K562 (cell line): ENCODE data around the gene FST. TPM values are rescaled to one million over a fixed set of nuclear protein-coding genes. Genes with fewer than 3 reads are reported as not detected.

Source experiments
- ATAC-seq: fragments of 200-7000 bp; cut with Tn5 transposase; 3 replicates; pipeline ENCODE4 v1.9.1; 2020; ENCODE audit warnings: moderate library complexity
- BruUV-seq: library from RNA; stranded (reverse); fragments of 400-500 nt; replicated peaks from 2 replicates; lab custom pipeline; 2021; lab: Mats Ljungman, UMichigan
- CTCF ChIA-PET: fragments of 300-600 bp; formaldehyde crosslinking; extraction: SDS; loops from one replicate; lab custom pipeline; 2021; ENCODE audit warnings: low intra/inter-chr PET ratio; lab: Yijun Ruan, JAX
- POLR2A ChIA-PET: fragments of 300-600, 350-650 bp; sonication (Branson Sonifier 250); formaldehyde crosslinking; extraction: SDS; loops from one replicate; lab custom pipeline; 2021; ENCODE audit warnings: antibody characterized with exemption, inconsistent platforms; lab: Yijun Ruan, JAX
- DNase-seq, 4 experiments: peaks; one replicate each; pipeline versions ENCODE4 v3.0.0 to v3.0.0-alpha.2; 2011 to 2018; ENCODE audit warnings: low spot score in 3 of 4, mixed read lengths in 3 of 4; ENCODE audit errors: extremely low read depth in 1 of 4
- FAIRE-seq: peaks from 2 replicates; lab custom pipeline; 2011; peaks lifted over from hg19 to GRCh38; lab: Jason Lieb, UNC
- H2AFZ ChIP-seq: 2 replicates; pipeline ENCODE4 v1.6.0; 2011; ENCODE audit warnings: low read depth, low read length, control low read depth, inconsistent platforms
- H3K27ac ChIP-seq: fragments of 200-600 bp; 3 replicates; pipeline ENCODE4 v1.8.0; 2011; ENCODE audit warnings: low read depth, mild to moderate bottlenecking, control low read depth, inconsistent platforms, low read length, moderate library complexity, mixed read lengths; ENCODE audit errors: extremely low read depth
- H3K27me3 ChIP-seq, 2 experiments: fragments of 300-600 bp in 1 of 2; 2 replicates in 1 of 2; 3 replicates in 1 of 2; pipeline versions ENCODE4 v1.6.0 to v1.8.0; 2011; ENCODE audit warnings: inconsistent platforms in 2 of 2, low read length in 2 of 2, mild to moderate bottlenecking in 1 of 2, mixed read lengths in 1 of 2, moderate library complexity in 1 of 2; ENCODE audit not compliant: control insufficient read depth in 2 of 2, insufficient read depth in 2 of 2
- H3K36me3 ChIP-seq: fragments of 300-600 bp; 3 replicates; pipeline ENCODE4 v1.8.0; 2011; ENCODE audit warnings: mild to moderate bottlenecking, low read length, inconsistent platforms; ENCODE audit not compliant: control insufficient read depth, insufficient read depth
- H3K4me1 ChIP-seq, 2 experiments: fragments of 200-600 bp in 1 of 2; replicated peaks in 1 of 2; 2 replicates in 1 of 2; 3 replicates in 1 of 2; pipeline versions ENCODE4 v1.5.1 to v1.8.0; 2011; ENCODE audit warnings: inconsistent platforms in 2 of 2, low read length in 2 of 2, mild to moderate bottlenecking in 1 of 2, mixed read lengths in 1 of 2, moderate library complexity in 1 of 2; ENCODE audit not compliant: control insufficient read depth in 2 of 2, insufficient read depth in 2 of 2
- H3K4me2 ChIP-seq: 2 replicates; pipeline ENCODE4 v1.6.1; 2011; ENCODE audit warnings: low read length, control low read depth, inconsistent platforms, mixed read lengths; ENCODE audit not compliant: insufficient read depth
- H3K4me3 ChIP-seq: fragments of 200-600 bp; sonication (generic), shearing (Covaris generic); 2 replicates; pipeline ENCODE4 v1.5.1; 2016; ENCODE audit warnings: control low read depth, inconsistent platforms
- H3K79me2 ChIP-seq: fragments of 200-600 bp; 3 replicates; pipeline ENCODE4 v1.8.0; 2011; ENCODE audit warnings: low read length, inconsistent platforms; ENCODE audit not compliant: control insufficient read depth, insufficient read depth
- H3K9ac ChIP-seq, 2 experiments: 2 replicates each; pipeline versions ENCODE4 v1.6.0 to v1.6.1; 2011; ENCODE audit warnings: low read depth in 2 of 2, low read length in 2 of 2, control low read depth in 1 of 2, inconsistent platforms in 1 of 2, mild to moderate bottlenecking in 1 of 2, mixed read lengths in 1 of 2; ENCODE audit not compliant: insufficient read depth in 1 of 2
- H3K9me1 ChIP-seq: one replicate; pipeline ENCODE4 v1.6.0; 2011; ENCODE audit warnings: inconsistent platforms, mild to moderate bottlenecking, low read length, moderate library complexity; ENCODE audit not compliant: control insufficient read depth, insufficient read depth
- H3K9me3 ChIP-seq: replicated peaks from 2 replicates; pipeline ENCODE4 v1.5.1; 2011; ENCODE audit warnings: low read depth, low read length, inconsistent platforms; ENCODE audit not compliant: control insufficient read depth, insufficient read depth
- H4K20me1 ChIP-seq: replicated peaks from 2 replicates; pipeline ENCODE4 v1.6.1; 2011; ENCODE audit warnings: low read length, inconsistent platforms, mixed read lengths; ENCODE audit not compliant: control insufficient read depth, insufficient read depth
- C11orf30 ChIP-seq: fragments of 450-650 bp; IDR thresholded peaks from 2 replicates; pipeline ENCODE4 v1.6.1; 2016; ENCODE audit warnings: low read depth, mild to moderate bottlenecking
- MAFF ChIP-seq: IDR thresholded peaks from 2 replicates; pipeline ENCODE4 v1.6.1; 2012; ENCODE audit warnings: low read length, improper control_type of control experiment
- MAFG ChIP-seq: fragments of 450-650 bp; conservative IDR thresholded peaks from 2 replicates; pipeline ENCODE4 v1.6.1; 2016; ENCODE audit warnings: missing genetic modification characterization, missing compliant biosample characterization
- MAFK ChIP-seq: IDR thresholded peaks from 2 replicates; pipeline ENCODE4 v1.6.1; 2011; ENCODE audit warnings: low read length, improper control_type of control experiment
- ZC3H8 ChIP-seq: fragments of 450-650 bp; IDR thresholded peaks from 2 replicates; pipeline ENCODE4 v1.6.1; 2017
- ZNF277 ChIP-seq: fragments of 250-450 bp; sonication (Bioruptor Pico); IDR thresholded peaks from 2 replicates; pipeline ENCODE4 v1.8.0; 2022; ENCODE audit warnings: inconsistent platforms, mild to moderate bottlenecking, moderate library complexity, borderline replicate concordance
- ZNF316 ChIP-seq: fragments of 450-650 bp; IDR thresholded peaks from 2 replicates; pipeline ENCODE4 v1.6.1; 2016
- ZNF586 ChIP-seq: fragments of 450-650 bp; formaldehyde crosslinking; conservative IDR thresholded peaks from 2 replicates; pipeline ENCODE4 v1.4.0; 2020; ENCODE audit warnings: mild to moderate bottlenecking, moderate library complexity
- ZNF740 ChIP-seq, 3 experiments: fragments of 200-800 bp in 1 of 3; sonication (Bioruptor generic) in 1 of 3; sonication (generic) in 1 of 3; formaldehyde crosslinking in 1 of 3; IDR thresholded peaks; 2 replicates each; pipeline versions ENCODE4 v1.6.1 to v1.8.0; 2016 to 2022; ENCODE audit warnings: mild to moderate bottlenecking in 2 of 3, missing compliant biosample characterization in 2 of 3, missing genetic modification characterization in 2 of 3, missing genetic modification reagents in 1 of 3
- in situ Hi-C: fragments of 300-500 bp; cut with MboI; formaldehyde crosslinking; loops from 4 replicates; pipeline ENCODE4 v1.15.0; 2018; ENCODE audit warnings: inconsistent platforms, mixed read lengths
- intact Hi-C: fragments of 100-400 bp; cut with micrococcal nuclease; formaldehyde crosslinking; loops from 2 replicates; pipeline ENCODE4 v1.14.2; 2022
- polyA plus RNA-seq, 8 experiments: library from polyadenylated mRNA; depleted of rRNA in 4 of 8; stranded (reverse) in 5 of 8; unstranded in 3 of 8; fragments of >200 nt; fragmentation: Nextera tagmentation in 2 of 8; fragmentation: Illumina TruSeq in 1 of 8; extraction: Ambion mirVana in 2 of 8; extraction: Trizol in 1 of 8; gene quantifications; 2 replicates each; pipeline versions ENCODE4 v1.2.1 to v1.2.3, GENCODE V29; 2011 to 2014; ENCODE audit warnings: inconsistent platforms in 1 of 8, missing spikeins in 1 of 8
- total RNA-seq, 7 experiments: library from RNA; depleted of rRNA in 6 of 7; stranded (reverse); fragments of >200 nt in 6 of 7; fragmentation: Illumina TruSeq in 2 of 7; extraction: Trizol in 2 of 7; gene quantifications; 2 replicates each; pipeline versions ENCODE4 v1.2.1 to v1.2.3, GENCODE V29; 2011 to 2021; ENCODE audit warnings: low replicate concordance in 1 of 7

FST gene
- total and polyA plus RNA-seq, 9 of the 15 experiments (the other 6 are each of a cell fraction or from before 2014, with no cell fraction given): 0.03 to 0.27 TPM; not detected in 7

GRCh38 chr5:53472720-53473510, 7.5 kb upstream of the FST start (continued):
- no peak for TF ChIP-seq ZNF277 (CRISPR knock-in tag)

- TF ChIP-seq MAFF (peak; percentile 96), MAFK (peak; percentile 97), ZNF586 (CRISPR knock-in tag) (no peak), C11orf30 (peak; percentile 93), ZNF316 (peak; percentile 96), MAFG (tag) (peak; percentile 92), ZC3H8 (no peak), ZNF740 (CRISPR knock-in tag; IDR thresholded peaks at IDR 0.05) (no peak), ZNF740 (tag; IDR thresholded peaks at IDR 0.05) (no peak)
- TF ChIP-seq, all 486 proteins: peak for 5
- H3K4me3 ChIP-seq: no peak overlapping the region
- no peak overlapping the region for H3K27ac ChIP-seq
- BruUV-seq: no TSS peak
- H4K20me1 ChIP-seq: no peaks in the 10 kb centered on the region
- POLR2A ChIA-PET: no interaction called here
- H3K27me3 ChIP-seq: no peaks in the 10 kb centered on the region; a peak in 2 of 5 replicates
- no peaks in the 10 kb centered on the region for H3K79me2 ChIP-seq
- ATAC-seq (no peak), FAIRE-seq (no peak), DNase-seq (no peak)
- CTCF ChIA-PET: no interaction called here
- no peak overlapping the region for H3K4me2 ChIP-seq
- no peak overlapping the region for H3K9ac ChIP-seq
- H2AFZ ChIP-seq: no peak overlapping the region
- intact Hi-C loops: no loop called here
- H3K4me1 ChIP-seq: peaks cover 0 to 3% of the 10 kb centered on the region in 2 experiments; a peak in 1 of 5 replicates
- no peaks in the 10 kb centered on the region for H3K36me3 ChIP-seq
- in situ Hi-C loops: no loop called here
- no peaks in the 10 kb centered on the region for H3K9me3 ChIP-seq
- no peaks in the 10 kb centered on the region for H3K9me1 ChIP-seq
Measured at GRCh38 chr5:53473633-53474032, 6.8 kb upstream of the FST start.
